SK-N-SH (cell line): ENCODE data around the gene VKORC1L1. TPM values are rescaled to one million over a fixed set of nuclear protein-coding genes. Genes with fewer than 3 reads are reported as not detected.

Experiments
- CTCF ChIA-PET: fragments of 300-600, 350-600 bp; formaldehyde crosslinking; extraction: SDS; loops from one replicate; lab custom pipeline; 2021; lab: Yijun Ruan, JAX
- POLR2A ChIA-PET: fragments of 350-600 bp; sonication (Branson Sonifier 250); formaldehyde crosslinking; extraction: SDS; loops from one replicate; lab custom pipeline; 2020; ENCODE audit warnings: antibody characterized with exemption, inconsistent platforms; lab: Yijun Ruan, JAX
- DNase-seq: peaks from one replicate; pipeline ENCODE4 v3.0.0; 2012
- H2AFZ ChIP-seq: fragments of 200-600 bp; sonication (generic); 2 replicates; pipeline ENCODE4 v1.8.1; 2016; ENCODE audit warnings: antibody characterized with exemption, mild to moderate bottlenecking, low read depth
- H3F3A ChIP-seq: fragments of 200-600 bp; sonication (generic); replicated peaks from 2 replicates; pipeline ENCODE3; 2016; ENCODE audit warnings: antibody characterized with exemption, mild to moderate bottlenecking; ENCODE audit not compliant: insufficient read depth
- H3K27ac ChIP-seq, 2 experiments: fragments of 200-500 bp in 1 of 2; fragments of 200-600 bp in 1 of 2; sonication (Bioruptor generic) in 1 of 2; sonication (generic), shearing (Covaris generic) in 1 of 2; 2 replicates each; pipeline versions ENCODE4 v1.5.1 to v1.6.1; 2014 to 2016; ENCODE audit warnings: low read depth in 2 of 2, inconsistent platforms in 1 of 2, low read length in 1 of 2, mild to moderate bottlenecking in 1 of 2, mixed read lengths in 1 of 2
- H3K27me3 ChIP-seq: fragments of 200-600 bp; sonication (generic), shearing (Covaris generic); 2 replicates; pipeline ENCODE4 v1.6.1; 2016; ENCODE audit warnings: mixed run types; ENCODE audit not compliant: insufficient read depth
- H3K36me3 ChIP-seq, 2 experiments: fragments of 200-500 bp in 1 of 2; fragments of 200-600 bp in 1 of 2; sonication (Bioruptor generic) in 1 of 2; sonication (generic) in 1 of 2; replicated peaks in 1 of 2; 2 replicates each; pipeline versions ENCODE3 to v1.5.1; 2014 to 2016; ENCODE audit warnings: low read length in 1 of 2, mild to moderate bottlenecking in 1 of 2; ENCODE audit not compliant: insufficient read depth in 2 of 2, control insufficient read depth in 1 of 2
- H3K4me1 ChIP-seq, 2 experiments: fragments of 200-500 bp in 1 of 2; fragments of 200-600 bp in 1 of 2; sonication (Bioruptor generic) in 1 of 2; sonication (generic), shearing (Covaris generic) in 1 of 2; 2 replicates each; pipeline versions ENCODE4 v1.5.1 to v1.6.1; 2014 to 2016; ENCODE audit warnings: low read depth in 1 of 2, low read length in 1 of 2, mixed run types in 1 of 2; ENCODE audit not compliant: insufficient read depth in 2 of 2, control insufficient read depth in 1 of 2
- H3K4me2 ChIP-seq: fragments of 200-600 bp; sonication (generic), shearing (Covaris generic); 2 replicates; pipeline ENCODE4 v1.6.1; 2017; ENCODE audit warnings: mixed run types
- H3K4me3 ChIP-seq, 2 experiments: fragments of 200-500 bp in 1 of 2; fragments of 200-600 bp in 1 of 2; sonication (Bioruptor generic) in 1 of 2; sonication (generic), shearing (Covaris generic) in 1 of 2; 2 replicates each; pipeline versions ENCODE4 v1.5.1 to v1.8.1; 2014 to 2016; ENCODE audit warnings: low read depth in 2 of 2, inconsistent platforms in 1 of 2, low read length in 1 of 2, mild to moderate bottlenecking in 1 of 2, mixed read lengths in 1 of 2, moderate library complexity in 1 of 2
- H3K79me2 ChIP-seq: fragments of 200-600 bp; sonication (generic); 2 replicates; pipeline ENCODE4 v1.8.1; 2017; ENCODE audit warnings: mild to moderate bottlenecking; ENCODE audit not compliant: insufficient read depth
- H3K9ac ChIP-seq: fragments of 200-600 bp; sonication (generic); 2 replicates; pipeline ENCODE4 v1.6.1; 2017; ENCODE audit warnings: mixed run types
- H3K9me2 ChIP-seq: fragments of 200-600 bp; sonication (generic); 2 replicates; pipeline ENCODE4 v1.6.1; 2017; ENCODE audit warnings: mixed run types
- H3K9me3 ChIP-seq: fragments of 200-600 bp; sonication (generic); 2 replicates; pipeline ENCODE4 v1.6.1; 2017; ENCODE audit warnings: mixed run types, mild to moderate bottlenecking, moderate library complexity
- H4K20me1 ChIP-seq: fragments of 200-600 bp; sonication (generic); 2 replicates; pipeline ENCODE4 v1.6.1; 2017; ENCODE audit warnings: mild to moderate bottlenecking, mixed run types; ENCODE audit not compliant: insufficient read depth
- EZH2phosphoT487 ChIP-seq: fragments of 200-600 bp; sonication (generic); IDR thresholded peaks from 2 replicates; pipeline ENCODE4 v1.6.1; 2017; ENCODE audit warnings: low read depth, mixed run types, mild to moderate bottlenecking, antibody characterized with exemption, moderate library complexity, borderline replicate concordance
- GABPA ChIP-seq: IDR thresholded peaks from 2 replicates; pipeline ENCODE4 v1.4.0; 2012; ENCODE audit warnings: low read depth, mild to moderate bottlenecking
- MXI1 ChIP-seq: IDR thresholded peaks from 2 replicates; pipeline ENCODE4 v1.6.1; 2012; ENCODE audit warnings: mild to moderate bottlenecking, low read depth, low read length, improper control_type of control experiment
- NFIC ChIP-seq: IDR thresholded peaks from 2 replicates; pipeline ENCODE4 v1.4.0; 2012; ENCODE audit warnings: borderline replicate concordance
- POLR2AphosphoS5 ChIP-seq: IDR thresholded peaks from 2 replicates; pipeline ENCODE4 v1.6.1; 2012; ENCODE audit warnings: low read depth, low read length
- SIN3A ChIP-seq: IDR thresholded peaks from 2 replicates; pipeline ENCODE4 v1.6.1; 2012; ENCODE audit warnings: low read depth, mild to moderate bottlenecking, low read length, moderate library complexity, borderline replicate concordance
- SMC3 ChIP-seq: IDR thresholded peaks from 2 replicates; pipeline ENCODE4 v1.6.1; 2012; ENCODE audit warnings: low read depth, low read length, improper control_type of control experiment
- USF1 ChIP-seq: IDR thresholded peaks from 2 replicates; pipeline ENCODE4 v1.4.0; 2012; ENCODE audit warnings: low read depth, borderline replicate concordance
- YY1 ChIP-seq: IDR thresholded peaks from 2 replicates; pipeline ENCODE4 v1.4.0; 2012; ENCODE audit warnings: low read depth, mild to moderate bottlenecking
- WGBS: methylation state at CpG from one replicate; pipeline ENCODE4 v1.1.6; 2017; ENCODE audit warnings: low lambda C conversion rate; 5-methylcytosine and 5-hydroxymethylcytosine counted together
- polyA plus RNA-seq, 3 experiments: library from polyadenylated mRNA; depleted of rRNA; stranded (reverse); fragments of >200 nt; gene quantifications; 2 replicates each; pipeline ENCODE4 v1.2.3, GENCODE V29; 2012
- TF ChIP-seq, protein P1 (sequence below): fragments of 150-350 bp; IDR thresholded peaks from 2 replicates; pipeline ENCODE4 v1.6.1; 2017; ENCODE audit warnings: antibody characterized with exemption, low read length, low read depth, borderline replicate concordance

The VKORC1L1 gene
- polyA plus RNA-seq, 1 of the 3 experiments (the other 2 are of a cell fraction), result 14.7 TPM

DNA sequence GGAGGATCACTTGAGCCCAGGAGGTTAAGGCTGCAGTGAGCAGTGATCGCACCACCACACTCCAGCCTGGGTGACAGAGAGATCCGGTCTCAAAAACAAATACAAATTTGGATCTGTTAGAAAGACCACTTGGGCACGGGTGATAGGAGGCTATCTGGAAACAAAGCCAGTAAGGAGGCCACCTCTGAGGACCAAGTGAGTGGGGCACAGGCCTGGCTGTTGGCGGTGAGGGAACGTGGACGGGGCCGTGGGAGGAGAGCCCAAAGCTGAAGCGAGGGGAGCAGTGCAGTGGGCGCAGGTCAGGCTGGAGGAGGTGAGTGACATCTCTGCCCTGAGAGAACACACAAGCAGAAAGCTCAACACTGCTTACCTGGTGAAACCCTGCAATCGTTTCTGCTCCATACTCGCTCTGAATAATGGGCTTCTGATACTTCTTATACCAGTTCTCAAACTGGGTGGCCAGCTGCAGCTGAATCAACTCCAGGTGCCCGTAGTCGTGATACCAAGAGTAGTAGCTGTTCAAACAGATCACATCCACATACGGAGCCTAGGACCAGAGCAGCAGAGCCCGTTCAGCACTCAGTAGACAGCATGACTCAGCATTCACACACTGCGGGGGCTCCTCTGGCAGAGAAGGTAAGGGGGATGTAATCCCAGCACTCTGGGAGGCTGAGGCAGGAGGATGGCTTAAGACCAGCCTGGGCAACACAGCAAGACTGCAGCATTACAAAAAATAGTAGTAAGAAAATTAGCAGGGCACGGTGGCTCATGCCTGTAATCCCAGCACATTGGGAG is 94.7 kb downstream of the VKORC1L1 start:
- Histone ChIP-seq H3K79me2 (no peaks in the 10 kb centered on the region), H2AFZ (no peak overlapping the region), H3K4me1 (no peaks in the 10 kb centered on the region), H3K4me2 (no peak overlapping the region), H3F3A (no peaks in the 10 kb centered on the region), H4K20me1 (no peaks in the 10 kb centered on the region), H3K27me3 (no peaks in the 10 kb centered on the region), H3K27ac (no peak overlapping the region), H3K36me3 (peaks cover 27 to 69% of the 10 kb centered on the region in 2 experiments), H3K9me3 (no peaks in the 10 kb centered on the region), H3K4me3 (no peak overlapping the region), H3K9me2 (no peaks in the 10 kb centered on the region), H3K9ac (no peak overlapping the region)
- ChIA-PET POLR2A (no interaction called here), CTCF (interaction anchor here (1.6 kb wide), 1 partner anchor 12 kb away, joined by 6 read pairs; no protein-coding TSS in a partner anchor)
- DNase-seq, result no peak
- TF ChIP-seq POLR2AphosphoS5 (no peak), USF1 (no peak), GABPA (no peak), YY1 (no peak), EZH2phosphoT487 (no peak), NFIC (no peak), SMC3 (no peak), MXI1 (no peak)
- TF ChIP-seq, protein P1, sequence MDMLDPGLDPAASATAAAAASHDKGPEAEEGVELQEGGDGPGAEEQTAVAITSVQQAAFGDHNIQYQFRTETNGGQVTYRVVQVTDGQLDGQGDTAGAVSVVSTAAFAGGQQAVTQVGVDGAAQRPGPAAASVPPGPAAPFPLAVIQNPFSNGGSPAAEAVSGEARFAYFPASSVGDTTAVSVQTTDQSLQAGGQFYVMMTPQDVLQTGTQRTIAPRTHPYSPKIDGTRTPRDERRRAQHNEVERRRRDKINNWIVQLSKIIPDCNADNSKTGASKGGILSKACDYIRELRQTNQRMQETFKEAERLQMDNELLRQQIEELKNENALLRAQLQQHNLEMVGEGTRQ, result no peak
- 94% methylated on average over 17 of the region's 17 CpGs for WGBS

GRCh38 chr7:65968256-65969185 is 95.6 kb downstream of the VKORC1L1 start:
- DNase-seq, result no peak
- Histone ChIP-seq H3K79me2 (no peaks in the 10 kb centered on the region), H3K4me1 (no peaks in the 10 kb centered on the region), H3K36me3 (peaks cover 25 to 68% of the 10 kb centered on the region in 2 experiments), H3K9me3 (no peaks in the 10 kb centered on the region), H3F3A (no peaks in the 10 kb centered on the region), H3K4me3 (no peak overlapping the region), H3K9ac (no peak overlapping the region), H4K20me1 (no peaks in the 10 kb centered on the region), H3K27me3 (no peaks in the 10 kb centered on the region), H3K9me2 (no peaks in the 10 kb centered on the region), H3K4me2 (no peak overlapping the region), H2AFZ (no peak overlapping the region), H3K27ac (no peak overlapping the region)
- CTCF ChIA-PET, result no interaction called here
- WGBS, result 95% methylated on average over 26 of the region's 26 CpGs
- POLR2A ChIA-PET, result no interaction called here
- no peak for TF ChIP-seq USF1
- TF ChIP-seq SIN3A, result no peak
